GM21360 (cell line): ENCODE data around the gene SOAT2.

Experiments used
- ATAC-seq: cut with Tn5 transposase; IDR thresholded peaks from one replicate; pipeline ENCODE4 v1.9.1; 2021; ENCODE audit warnings: mild to moderate bottlenecking, moderate library complexity; ENCODE audit not compliant: unreplicated experiment

Gene SOAT2, protein sequence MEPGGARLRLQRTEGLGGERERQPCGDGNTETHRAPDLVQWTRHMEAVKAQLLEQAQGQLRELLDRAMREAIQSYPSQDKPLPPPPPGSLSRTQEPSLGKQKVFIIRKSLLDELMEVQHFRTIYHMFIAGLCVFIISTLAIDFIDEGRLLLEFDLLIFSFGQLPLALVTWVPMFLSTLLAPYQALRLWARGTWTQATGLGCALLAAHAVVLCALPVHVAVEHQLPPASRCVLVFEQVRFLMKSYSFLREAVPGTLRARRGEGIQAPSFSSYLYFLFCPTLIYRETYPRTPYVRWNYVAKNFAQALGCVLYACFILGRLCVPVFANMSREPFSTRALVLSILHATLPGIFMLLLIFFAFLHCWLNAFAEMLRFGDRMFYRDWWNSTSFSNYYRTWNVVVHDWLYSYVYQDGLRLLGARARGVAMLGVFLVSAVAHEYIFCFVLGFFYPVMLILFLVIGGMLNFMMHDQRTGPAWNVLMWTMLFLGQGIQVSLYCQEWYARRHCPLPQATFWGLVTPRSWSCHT

GRCh38 chr12:53102883-53103807 is at the start of gene SOAT2:
Gene SOAT2, plus strand, starts transcription at chr12:53103486. Its CDS starts 92 bp downstream, at chr12:53103578.
- no peak for ATAC-seq

GRCh38 chr12:53054112-53054878 is 49.0 kb upstream of the SOAT2 start:
- peak; percentile 79 for ATAC-seq

- no peak for ATAC-seq
Observed at GRCh38 chr12:53055471-53056266, 47.6 kb upstream of the SOAT2 start.

- no peak for ATAC-seq
Observed at GRCh38 chr12:53056296-53056695, 47.0 kb upstream of the SOAT2 start.

DNA sequence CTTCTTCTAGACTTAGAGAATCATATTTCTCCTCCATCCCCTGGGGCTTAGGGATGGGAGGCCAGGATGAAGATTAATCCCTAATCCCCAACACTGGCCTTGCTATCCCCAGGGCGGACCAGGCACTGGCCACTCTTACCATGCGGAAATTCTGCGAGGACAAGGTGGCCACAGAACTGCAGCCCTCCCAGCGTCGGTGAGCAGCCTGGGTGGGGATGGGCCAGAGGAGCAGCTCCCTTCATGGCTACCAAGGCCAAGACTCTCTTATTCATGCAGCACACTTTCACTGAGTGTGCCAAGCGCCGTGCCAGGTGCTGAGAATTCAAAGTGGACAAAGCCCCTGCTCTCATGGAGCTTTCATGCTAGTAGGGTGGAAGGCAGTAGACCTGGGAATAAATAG is 46.4 kb upstream of the SOAT2 start:
- ATAC-seq = no peak

GRCh38 chr12:53057816-53058500 is 45.3 kb upstream of the SOAT2 start:
- ATAC-seq = no peak

DNA sequence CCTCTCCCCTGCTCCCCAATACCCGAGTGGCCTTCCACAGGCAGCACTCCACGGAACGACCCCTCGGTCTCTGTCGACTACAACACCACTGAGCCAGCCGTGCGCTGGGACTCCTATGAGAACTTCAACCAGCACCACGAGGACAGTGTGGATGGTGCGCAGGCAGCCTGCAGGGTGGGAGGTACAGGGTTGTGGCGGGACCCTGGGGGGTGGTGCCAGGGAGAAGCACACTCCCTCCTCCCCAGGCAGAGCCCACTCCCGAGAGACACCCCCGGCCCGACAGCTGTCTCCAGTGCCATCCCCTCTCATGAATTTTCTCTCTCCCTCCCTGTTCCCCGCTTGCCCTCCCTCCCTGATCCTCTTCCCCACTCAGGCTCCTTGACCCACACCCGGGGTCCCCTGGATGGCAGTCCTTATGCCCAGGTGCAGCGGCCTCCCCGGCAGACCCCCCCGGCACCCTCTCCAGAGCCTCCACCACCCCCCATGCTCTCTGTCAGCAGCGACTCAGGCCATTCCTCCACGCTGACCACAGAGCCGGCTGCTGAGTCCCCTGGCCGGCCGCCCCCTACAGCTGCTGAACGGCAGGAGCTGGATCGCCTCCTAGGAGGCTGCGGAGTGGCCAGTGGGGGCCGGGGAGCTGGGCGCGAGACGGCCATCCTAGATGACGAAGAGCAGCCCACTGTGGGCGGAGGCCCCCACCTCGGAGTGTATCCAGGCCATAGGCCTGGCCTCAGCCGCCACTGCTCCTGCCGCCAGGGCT is 44.4 kb upstream of the SOAT2 start:
- no peak for ATAC-seq

DNA sequence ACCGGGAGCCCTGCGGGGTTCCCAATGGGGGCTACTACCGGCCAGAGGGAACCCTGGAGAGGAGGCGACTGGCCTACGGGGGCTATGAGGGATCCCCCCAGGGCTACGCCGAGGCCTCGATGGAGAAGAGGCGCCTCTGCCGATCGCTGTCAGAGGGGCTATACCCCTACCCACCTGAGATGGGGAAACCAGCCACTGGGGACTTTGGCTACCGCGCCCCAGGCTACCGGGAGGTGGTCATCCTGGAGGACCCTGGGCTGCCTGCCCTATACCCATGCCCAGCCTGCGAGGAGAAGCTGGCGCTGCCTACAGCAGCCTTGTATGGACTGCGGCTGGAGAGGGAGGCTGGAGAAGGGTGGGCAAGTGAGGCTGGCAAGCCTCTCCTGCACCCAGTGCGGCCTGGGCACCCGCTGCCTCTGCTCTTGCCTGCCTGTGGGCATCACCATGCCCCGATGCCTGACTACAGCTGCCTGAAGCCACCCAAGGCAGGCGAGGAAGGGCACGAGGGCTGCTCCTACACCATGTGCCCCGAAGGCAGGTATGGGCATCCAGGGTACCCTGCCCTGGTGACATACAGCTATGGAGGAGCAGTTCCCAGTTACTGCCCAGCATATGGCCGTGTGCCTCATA is 43.7 kb upstream of the SOAT2 start:
- no peak for ATAC-seq

GRCh38 chr12:53060064-53060720 is 43.1 kb upstream of the SOAT2 start:
- ATAC-seq = no peak

DNA sequence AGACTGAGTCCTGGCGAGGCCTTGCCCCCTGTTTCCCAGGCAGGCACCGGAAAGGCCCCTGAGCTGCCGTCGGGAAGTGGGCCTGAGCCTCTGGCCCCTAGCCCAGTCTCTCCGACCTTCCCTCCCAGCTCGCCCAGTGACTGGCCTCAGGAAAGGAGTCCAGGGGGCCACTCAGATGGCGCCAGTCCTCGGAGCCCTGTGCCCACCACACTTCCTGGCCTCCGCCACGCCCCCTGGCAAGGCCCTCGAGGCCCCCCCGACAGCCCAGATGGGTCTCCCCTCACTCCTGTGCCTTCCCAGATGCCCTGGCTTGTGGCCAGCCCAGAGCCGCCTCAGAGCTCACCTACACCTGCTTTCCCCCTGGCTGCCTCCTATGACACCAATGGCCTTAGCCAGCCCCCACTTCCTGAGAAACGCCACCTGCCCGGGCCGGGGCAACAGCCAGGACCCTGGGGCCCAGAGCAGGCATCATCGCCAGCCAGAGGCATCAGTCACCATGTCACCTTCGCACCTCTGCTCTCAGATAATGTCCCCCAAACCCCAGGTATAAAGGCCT is 42.5 kb upstream of the SOAT2 start:
- ATAC-seq = no peak

- ATAC-seq = no peak
Observed at GRCh38 chr12:53061404-53062010, 41.8 kb upstream of the SOAT2 start.

DNA sequence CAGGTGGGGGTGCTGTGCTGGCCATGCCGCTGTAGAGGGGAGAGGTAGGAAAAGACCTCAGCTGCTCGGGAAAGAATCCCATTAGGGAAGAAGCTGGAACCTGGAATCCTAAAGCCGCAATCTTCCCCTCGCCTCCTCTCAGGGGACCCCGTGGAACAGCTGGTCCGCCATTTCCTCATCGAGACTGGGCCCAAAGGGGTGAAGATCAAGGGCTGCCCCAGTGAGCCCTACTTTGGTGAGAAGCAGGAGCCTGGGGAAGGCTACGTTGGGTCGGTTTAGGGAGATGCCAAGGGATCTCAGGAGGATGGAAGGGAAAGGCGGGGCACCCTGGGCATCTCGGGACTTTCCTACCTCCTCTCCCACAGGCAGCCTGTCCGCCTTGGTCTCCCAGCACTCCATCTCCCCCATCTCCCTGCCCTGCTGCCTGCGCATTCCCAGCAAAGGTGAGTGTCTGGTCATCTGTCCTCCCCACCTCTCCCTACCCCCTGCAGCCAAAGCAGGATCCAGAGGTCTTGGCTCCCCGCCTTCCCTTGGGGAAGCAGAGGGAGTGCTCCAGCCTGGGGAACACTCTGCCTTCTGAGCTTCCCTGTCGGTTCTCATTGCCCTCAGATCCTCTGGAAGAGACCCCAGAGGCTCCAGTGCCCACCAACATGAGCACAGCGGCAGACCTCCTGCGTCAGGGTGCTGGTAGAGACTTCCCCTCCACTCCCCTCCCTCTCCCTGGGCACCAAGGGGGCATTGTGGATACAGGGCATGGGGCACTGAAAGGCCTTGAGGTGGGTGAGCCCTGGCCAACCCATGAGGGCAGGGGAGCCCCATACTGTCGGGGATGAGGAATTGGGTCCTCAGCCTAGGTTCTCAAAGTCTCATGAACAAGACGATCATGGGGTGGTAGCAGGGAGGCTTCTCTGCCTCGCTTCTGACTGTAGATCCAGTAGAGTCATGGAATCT is 41.0 kb upstream of the SOAT2 start:
- ATAC-seq = no peak

DNA sequence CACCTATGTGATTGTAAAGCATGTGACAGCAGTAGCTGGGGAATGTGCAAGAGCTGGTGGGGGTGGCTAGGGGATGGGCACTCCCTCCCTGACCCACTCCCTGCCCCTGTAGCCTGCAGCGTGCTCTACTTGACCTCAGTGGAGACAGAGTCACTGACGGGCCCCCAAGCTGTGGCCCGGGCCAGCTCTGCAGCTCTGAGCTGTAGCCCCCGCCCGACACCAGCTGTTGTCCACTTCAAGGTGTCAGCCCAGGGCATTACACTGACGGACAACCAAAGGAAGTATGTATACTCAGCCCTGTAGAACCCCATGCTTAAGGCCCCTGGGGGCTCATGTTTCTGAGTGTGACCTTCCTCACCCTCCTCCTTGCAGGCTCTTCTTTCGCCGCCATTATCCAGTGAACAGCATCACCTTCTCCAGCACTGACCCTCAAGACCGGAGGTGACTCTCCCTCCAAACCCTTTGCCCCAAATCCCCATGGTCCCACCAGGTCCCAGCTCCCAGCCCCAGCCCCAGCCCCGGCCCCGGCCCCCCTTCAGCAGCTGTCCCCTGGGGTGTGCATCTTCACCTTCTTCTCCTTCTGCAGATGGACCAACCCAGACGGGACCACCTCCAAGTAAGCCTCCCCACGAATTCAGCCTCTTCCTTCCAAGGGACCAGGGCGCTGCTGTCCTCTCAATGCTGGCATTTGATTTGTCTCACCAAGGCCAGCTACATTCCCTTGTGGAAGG is 40.1 kb upstream of the SOAT2 start:
- no peak for ATAC-seq

DNA sequence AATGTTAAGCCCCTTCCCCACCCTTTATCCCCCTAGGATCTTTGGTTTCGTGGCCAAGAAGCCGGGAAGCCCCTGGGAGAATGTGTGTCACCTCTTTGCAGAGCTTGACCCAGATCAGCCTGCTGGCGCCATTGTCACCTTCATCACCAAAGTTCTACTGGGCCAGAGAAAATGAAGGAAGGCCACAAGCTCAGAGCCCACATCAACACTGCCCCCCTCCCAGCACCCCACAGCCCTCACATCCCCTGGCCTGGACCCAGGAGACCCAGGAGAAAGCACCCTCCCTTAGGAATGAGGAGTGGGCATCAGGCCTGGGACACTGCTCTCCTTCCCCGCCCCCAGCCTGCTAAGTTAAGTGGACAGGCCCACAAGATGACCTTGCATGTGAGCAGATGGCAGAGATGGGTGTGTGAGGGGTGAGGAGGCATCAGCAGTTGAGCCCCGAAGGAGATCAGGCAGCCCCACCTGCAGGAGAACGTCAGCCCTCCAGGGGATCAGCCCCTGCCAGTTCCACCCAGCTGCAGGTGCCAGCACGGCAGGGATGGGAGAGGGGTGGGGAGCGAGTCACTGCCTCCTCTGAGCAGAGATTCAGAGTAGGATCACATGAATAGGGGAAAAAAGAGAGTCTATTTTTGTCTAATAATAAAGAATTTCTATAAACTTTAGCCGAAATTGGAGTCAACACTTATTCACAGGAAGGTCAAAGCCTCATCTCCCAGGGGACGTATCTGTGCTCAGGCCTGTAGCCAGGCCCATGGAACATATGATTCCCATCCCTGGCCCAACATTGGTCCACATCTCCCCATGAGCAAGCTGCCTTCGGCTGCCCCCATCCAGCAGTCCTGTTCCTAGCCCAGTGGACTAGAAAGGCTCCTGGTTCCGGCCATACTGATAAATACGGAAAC is 39.3 kb upstream of the SOAT2 start:
- no peak for ATAC-seq
